Omental fat pad (tissue), 4 donors: ENCODE measurements around the gene HTT-AS. TPM values are rescaled to one million over a fixed set of nuclear protein-coding genes. Genes with fewer than 3 reads are reported as not detected.

Source experiments
- ATAC-seq: fragments of 150-250 bp; one replicate; pipeline ENCODE4 v1.9.1; 2016; ENCODE audit warnings: mild to moderate bottlenecking, moderate library complexity; ENCODE audit not compliant: low FRiP score
- DNase-seq: peaks from one replicate; pipeline ENCODE4 v3.0.0-alpha.2; 2019; ENCODE audit warnings: low spot score
- total RNA-seq, 4 donors: library from RNA; depleted of rRNA; stranded (reverse); fragments of >200 nt; gene quantifications; one replicate each; pipeline ENCODE4 v1.1.0, GENCODE V29; 2016
- TF ChIP-seq, protein P1 (sequence below), 3 donors: fragments of 450-650 bp; IDR thresholded peaks; one replicate each; pipeline ENCODE4 v1.5.1; 2016 to 2017; ENCODE audit warnings: antibody characterized with exemption in 3 of 3, mild to moderate bottlenecking in 3 of 3, moderate library complexity in 2 of 3

HTT-AS gene
- total RNA-seq, 4 donors from 2014 or later, result not detected

- TF ChIP-seq, protein P1, sequence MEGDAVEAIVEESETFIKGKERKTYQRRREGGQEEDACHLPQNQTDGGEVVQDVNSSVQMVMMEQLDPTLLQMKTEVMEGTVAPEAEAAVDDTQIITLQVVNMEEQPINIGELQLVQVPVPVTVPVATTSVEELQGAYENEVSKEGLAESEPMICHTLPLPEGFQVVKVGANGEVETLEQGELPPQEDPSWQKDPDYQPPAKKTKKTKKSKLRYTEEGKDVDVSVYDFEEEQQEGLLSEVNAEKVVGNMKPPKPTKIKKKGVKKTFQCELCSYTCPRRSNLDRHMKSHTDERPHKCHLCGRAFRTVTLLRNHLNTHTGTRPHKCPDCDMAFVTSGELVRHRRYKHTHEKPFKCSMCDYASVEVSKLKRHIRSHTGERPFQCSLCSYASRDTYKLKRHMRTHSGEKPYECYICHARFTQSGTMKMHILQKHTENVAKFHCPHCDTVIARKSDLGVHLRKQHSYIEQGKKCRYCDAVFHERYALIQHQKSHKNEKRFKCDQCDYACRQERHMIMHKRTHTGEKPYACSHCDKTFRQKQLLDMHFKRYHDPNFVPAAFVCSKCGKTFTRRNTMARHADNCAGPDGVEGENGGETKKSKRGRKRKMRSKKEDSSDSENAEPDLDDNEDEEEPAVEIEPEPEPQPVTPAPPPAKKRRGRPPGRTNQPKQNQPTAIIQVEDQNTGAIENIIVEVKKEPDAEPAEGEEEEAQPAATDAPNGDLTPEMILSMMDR (IDR thresholded peaks at IDR 0.05), result no peak
- no peak for ATAC-seq
Observed at GRCh38 chr4:3022651-3023050, 51.7 kb downstream of the HTT-AS start.

DNA sequence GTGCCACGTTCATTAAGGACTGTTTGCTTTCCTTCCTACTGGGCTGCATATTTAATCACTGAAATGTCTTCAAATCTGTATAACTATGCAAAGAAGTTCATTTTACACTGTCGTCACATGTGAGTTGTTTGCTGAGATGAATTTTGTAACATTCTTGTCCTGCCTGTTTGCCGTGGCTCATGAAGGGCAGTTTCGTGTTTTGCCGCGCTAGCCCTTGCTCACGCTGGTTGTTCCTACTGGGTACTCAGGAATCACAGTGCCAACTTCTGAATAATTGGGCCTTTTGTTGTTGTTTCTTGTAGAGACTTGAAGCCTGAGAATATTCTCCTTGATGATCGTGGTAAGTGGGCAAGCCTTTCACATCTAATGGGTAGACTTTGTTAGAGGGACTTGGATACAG lies 52.2 kb downstream of the HTT-AS start:
- TF ChIP-seq, protein P1 (IDR thresholded peaks at IDR 0.05), result no peak
- ATAC-seq (no peak), DNase-seq (no peak)

More at GRCh38 chr4:3022651-3023050, 51.7 kb downstream of the HTT-AS start:
- no peak for DNase-seq

DNA sequence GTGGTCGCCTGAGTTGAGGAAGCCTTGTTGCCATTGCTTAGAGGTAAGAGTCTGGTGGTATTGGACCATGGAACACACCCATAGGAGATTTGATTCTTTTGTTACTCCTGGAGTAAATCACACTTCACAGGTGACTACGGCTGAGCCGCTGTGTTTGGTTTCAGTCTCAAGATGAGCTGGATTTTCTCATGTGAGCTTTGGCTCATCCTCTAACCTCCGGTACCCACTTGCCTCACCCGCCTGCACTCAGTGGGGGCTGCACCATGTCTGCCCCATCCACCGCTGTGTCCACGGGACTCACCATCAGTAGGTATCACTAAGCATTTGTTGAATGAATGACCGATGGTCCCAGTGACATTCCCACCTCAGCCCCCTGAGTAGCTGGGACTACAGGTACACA lies 52.7 kb downstream of the HTT-AS start:
- ATAC-seq, result no peak
- DNase-seq, result no peak
- TF ChIP-seq, protein P1 (IDR thresholded peaks at IDR 0.05), result no peak

- no peak for DNase-seq
- no peak for ATAC-seq
- TF ChIP-seq, protein P1 (IDR thresholded peaks at IDR 0.05), result no peak
Observed at GRCh38 chr4:3021127-3021526, 53.2 kb downstream of the HTT-AS start.

- TF ChIP-seq, protein P1 (IDR thresholded peaks at IDR 0.05), result no peak
- no peak for ATAC-seq
Observed at GRCh38 chr4:3019145-3019846, 55.0 kb downstream of the HTT-AS start.

DNA sequence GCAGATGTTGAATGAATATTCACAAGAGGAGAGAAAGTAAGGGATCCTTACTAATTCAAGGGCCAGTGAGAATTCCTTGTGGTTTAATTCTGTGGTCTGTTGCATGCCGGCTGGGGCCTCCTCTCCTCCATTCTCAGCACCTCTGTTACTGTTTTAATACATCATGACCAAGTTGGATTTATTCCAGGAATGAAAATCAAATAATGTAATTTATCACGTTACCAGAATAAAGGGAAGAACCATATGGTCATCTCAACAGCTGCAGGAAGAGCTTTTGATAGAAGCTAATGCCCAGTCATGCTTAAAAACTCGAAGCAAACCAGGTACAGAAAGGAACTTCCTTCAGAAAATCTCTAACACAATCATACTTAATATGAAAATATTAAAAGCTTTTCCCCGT lies 56.8 kb downstream of the HTT-AS start:
- no peak for ATAC-seq

More at GRCh38 chr4:3019145-3019846, 55.0 kb downstream of the HTT-AS start:
- DNase-seq, result no peak

More for the DNA sequence above, 56.8 kb downstream of the HTT-AS start:
- DNase-seq, result no peak
- TF ChIP-seq, protein P1 (IDR thresholded peaks at IDR 0.05), result no peak
